Measurements from ENCODE around the gene TNMD.

DNA sequence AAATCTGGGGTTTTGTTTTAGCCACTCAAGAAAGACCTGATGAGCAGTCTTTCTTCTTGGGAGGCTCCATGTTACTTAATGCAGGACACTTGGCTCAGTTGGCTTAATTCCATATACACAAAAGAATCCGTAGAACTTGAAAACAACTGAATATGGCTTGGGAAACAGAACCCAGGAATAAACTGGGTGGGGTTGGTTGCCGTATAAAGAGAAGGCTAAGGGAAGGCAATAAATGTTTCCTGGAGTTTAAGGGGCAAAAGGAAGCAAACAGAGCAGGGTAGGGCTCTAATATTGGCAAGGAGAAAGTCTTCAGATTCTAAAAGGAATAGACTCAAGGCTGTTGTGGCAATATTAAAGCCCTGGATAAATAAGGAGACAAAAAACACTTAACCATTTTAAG is 8.4 kb downstream of the TNMD start:
- TF ChIP-seq, protein P1, sequence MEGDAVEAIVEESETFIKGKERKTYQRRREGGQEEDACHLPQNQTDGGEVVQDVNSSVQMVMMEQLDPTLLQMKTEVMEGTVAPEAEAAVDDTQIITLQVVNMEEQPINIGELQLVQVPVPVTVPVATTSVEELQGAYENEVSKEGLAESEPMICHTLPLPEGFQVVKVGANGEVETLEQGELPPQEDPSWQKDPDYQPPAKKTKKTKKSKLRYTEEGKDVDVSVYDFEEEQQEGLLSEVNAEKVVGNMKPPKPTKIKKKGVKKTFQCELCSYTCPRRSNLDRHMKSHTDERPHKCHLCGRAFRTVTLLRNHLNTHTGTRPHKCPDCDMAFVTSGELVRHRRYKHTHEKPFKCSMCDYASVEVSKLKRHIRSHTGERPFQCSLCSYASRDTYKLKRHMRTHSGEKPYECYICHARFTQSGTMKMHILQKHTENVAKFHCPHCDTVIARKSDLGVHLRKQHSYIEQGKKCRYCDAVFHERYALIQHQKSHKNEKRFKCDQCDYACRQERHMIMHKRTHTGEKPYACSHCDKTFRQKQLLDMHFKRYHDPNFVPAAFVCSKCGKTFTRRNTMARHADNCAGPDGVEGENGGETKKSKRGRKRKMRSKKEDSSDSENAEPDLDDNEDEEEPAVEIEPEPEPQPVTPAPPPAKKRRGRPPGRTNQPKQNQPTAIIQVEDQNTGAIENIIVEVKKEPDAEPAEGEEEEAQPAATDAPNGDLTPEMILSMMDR (IDR thresholded peaks at IDR 0.05; ENCODE audit: low read length), result no peak
- no peak for TF ChIP-seq EZH2 (IDR thresholded peaks at IDR 0.05; ENCODE audit: borderline replicate concordance, low read length)

Measured in OCI-LY1 (cell line).